HepG2 (cell line): ENCODE measurements around the gene BTAF1. TPM values are rescaled to one million over a fixed set of nuclear protein-coding genes. Genes with fewer than 3 reads are reported as not detected.

Source experiments
- ATRX ChIP-seq: sonication (generic); formaldehyde crosslinking; IDR thresholded peaks from 2 replicates; pipeline ENCODE4 v1.4.0; 2020; ENCODE audit warnings: missing genetic modification reagents, borderline replicate concordance
- CEBPG ChIP-seq: IDR thresholded peaks from 2 replicates; pipeline ENCODE4 v1.6.1; 2016
- DBP ChIP-seq: sonication (generic); formaldehyde crosslinking; IDR thresholded peaks from 2 replicates; pipeline ENCODE4 v1.4.0; 2020; ENCODE audit warnings: missing genetic modification reagents; ENCODE audit errors: not compliant biosample characterization
- DPF2 ChIP-seq: sonication (generic); formaldehyde crosslinking; IDR thresholded peaks from 2 replicates; pipeline ENCODE4 v1.4.0; 2020; ENCODE audit warnings: mild to moderate bottlenecking, low read depth, missing genetic modification reagents, borderline replicate concordance
- FOXP1 ChIP-seq, 2 experiments: fragments of 450-650 bp in 1 of 2; IDR thresholded peaks; 2 replicates each; pipeline ENCODE4 v1.6.1; 2017 to 2018; ENCODE audit warnings: antibody characterized with exemption in 1 of 2
- MIER2 ChIP-seq: IDR thresholded peaks from 2 replicates; pipeline ENCODE4 v1.6.1; 2016; ENCODE audit warnings: missing biosample characterization, missing genetic modification reagents
- RFXANK ChIP-seq: IDR thresholded peaks from 2 replicates; pipeline ENCODE4 v1.6.1; 2016
- RNF2 ChIP-seq: fragments of 450-650 bp; conservative IDR thresholded peaks from 2 replicates; pipeline ENCODE4 v1.6.1; 2016; ENCODE audit warnings: low read depth
- SIX1 ChIP-seq: sonication (generic); formaldehyde crosslinking; IDR thresholded peaks from 2 replicates; pipeline ENCODE4 v1.4.0; 2020; ENCODE audit warnings: missing genetic modification reagents, borderline replicate concordance
- SRSF1 ChIP-seq: fragments of 200-400 bp; formaldehyde crosslinking; optimal IDR thresholded peaks from 2 replicates; pipeline ENCODE3; 2017; ENCODE audit warnings: mild to moderate bottlenecking, low read depth, low read length, moderate library complexity
- THAP8 ChIP-seq: sonication (generic); formaldehyde crosslinking; IDR thresholded peaks from 2 replicates; pipeline ENCODE4 v1.5.1; 2020; ENCODE audit warnings: missing genetic modification reagents, mild to moderate bottlenecking, borderline replicate concordance
- TOE1 ChIP-seq: sonication (generic); formaldehyde crosslinking; IDR thresholded peaks from 2 replicates; pipeline ENCODE4 v1.4.0; 2020; ENCODE audit warnings: mild to moderate bottlenecking, missing genetic modification reagents
- ZFP36 ChIP-seq: fragments of 150-350 bp; IDR thresholded peaks from 2 replicates; pipeline ENCODE4 v1.6.1; 2018; ENCODE audit warnings: borderline replicate concordance, low read length, low read depth; ENCODE audit not compliant: partially characterized antibody
- ZFP91 ChIP-seq: sonication (generic); formaldehyde crosslinking; IDR thresholded peaks from 2 replicates; pipeline ENCODE4 v1.9.0; 2022; ENCODE audit warnings: missing genetic modification reagents, mild to moderate bottlenecking, borderline replicate concordance
- ZMYM3 ChIP-seq: sonication (generic); formaldehyde crosslinking; IDR thresholded peaks from 2 replicates; pipeline ENCODE4 v1.5.1; 2020; ENCODE audit warnings: mild to moderate bottlenecking, missing genetic modification reagents
- ZNF180 ChIP-seq: sonication (generic); formaldehyde crosslinking; IDR thresholded peaks from 2 replicates; pipeline ENCODE4 v1.4.0; 2020; ENCODE audit warnings: low read depth, missing genetic modification reagents, borderline replicate concordance
- ZNF20 ChIP-seq: sonication (generic); formaldehyde crosslinking; IDR thresholded peaks from 2 replicates; pipeline ENCODE4 v1.4.0; 2020; ENCODE audit warnings: mild to moderate bottlenecking, moderate library complexity, missing genetic modification reagents
- ZNF44 ChIP-seq: sonication (generic); formaldehyde crosslinking; IDR thresholded peaks from 2 replicates; pipeline ENCODE4 v1.5.1; 2020; ENCODE audit warnings: mild to moderate bottlenecking, missing genetic modification reagents
- ZNF501 ChIP-seq: sonication (generic); formaldehyde crosslinking; IDR thresholded peaks from 2 replicates; pipeline ENCODE4 v1.5.1; 2020; ENCODE audit warnings: mild to moderate bottlenecking, moderate library complexity, missing genetic modification reagents
- ZNF512B ChIP-seq: sonication (generic); formaldehyde crosslinking; IDR thresholded peaks from 2 replicates; pipeline ENCODE4 v1.5.1; 2020; ENCODE audit warnings: missing genetic modification reagents, mild to moderate bottlenecking, borderline replicate concordance
- ZNF546 ChIP-seq: sonication (generic); formaldehyde crosslinking; conservative IDR thresholded peaks from 2 replicates; pipeline ENCODE4 v1.8.1; 2023; ENCODE audit warnings: mild to moderate bottlenecking, missing genetic modification reagents
- ZNF563 ChIP-seq: sonication (generic); formaldehyde crosslinking; IDR thresholded peaks from 2 replicates; pipeline ENCODE4 v1.8.0; 2022; ENCODE audit warnings: mild to moderate bottlenecking, moderate library complexity, missing genetic modification reagents
- ZNF567 ChIP-seq: sonication (generic); formaldehyde crosslinking; IDR thresholded peaks from 2 replicates; pipeline ENCODE4 v1.8.1; 2023; ENCODE audit warnings: mild to moderate bottlenecking, missing genetic modification reagents, borderline replicate concordance
- ZNF740 ChIP-seq: sonication (generic); formaldehyde crosslinking; IDR thresholded peaks from 2 replicates; pipeline ENCODE4 v1.4.0; 2020; ENCODE audit warnings: missing genetic modification reagents
- polyA plus RNA-seq, 8 experiments: library from polyadenylated mRNA; depleted of rRNA in 3 of 8; stranded (reverse) in 7 of 8; unstranded in 1 of 8; fragments of >200 nt; fragmentation: Illumina TruSeq in 4 of 8; extraction: Trizol in 4 of 8; gene quantifications; 2 replicates each; pipeline versions ENCODE4 v1.2.1 to v1.2.3, GENCODE V29; 2011 to 2016; ENCODE audit warnings: low read depth in 4 of 8, missing spikeins in 1 of 8, mixed read lengths in 1 of 8; ENCODE audit not compliant: insufficient read depth in 1 of 8
- total RNA-seq, 5 experiments: library from RNA; depleted of rRNA; stranded (reverse); fragments of >200 nt; fragmentation: Illumina TruSeq; extraction: Trizol; gene quantifications; 2 replicates each; pipeline ENCODE4 v1.2.3, GENCODE V29; 2016; ENCODE audit warnings: low read depth in 1 of 5

The BTAF1 gene
- total and polyA plus RNA-seq, 2 of the 13 experiments (the other 11 are each of a cell fraction or from before 2014, with no cell fraction given), result 38.6 to 54.1 TPM

GRCh38 chr10:91909117-91909677, 14.4 kb upstream of the BTAF1 start, which contains the start of gene FGFBP3 (continued):
- no peak for TF ChIP-seq ZFP91
- TF ChIP-seq ZNF180, result no peak
- TF ChIP-seq MIER2 (CRISPR knock-in tag), result no peak
- TF ChIP-seq ZNF501 (CRISPR knock-in tag), result 0 out of 2 replicates have a peak, but pooled peaks have one; percentile 6
- no peak for TF ChIP-seq FOXP1 (IDR thresholded peaks at IDR 0.05)
- no peak for TF ChIP-seq FOXP1 (CRISPR knock-in tag; IDR thresholded peaks at IDR 0.05)
- TF ChIP-seq ATRX, result no peak
- TF ChIP-seq ZFP36, result no peak
- TF ChIP-seq RFXANK, result no peak
- no peak for TF ChIP-seq TOE1 (CRISPR knock-in tag)
- TF ChIP-seq ZNF20 (CRISPR knock-in tag), result 0 out of 2 replicates have a peak, but pooled peaks have one; percentile 57
- no peak for TF ChIP-seq THAP8 (CRISPR knock-in tag)
- TF ChIP-seq ZNF740 (CRISPR knock-in tag), result no peak
- TF ChIP-seq ZNF512B, result 0 out of 2 replicates have a peak, but pooled peaks have one; percentile 81
- TF ChIP-seq DBP (CRISPR knock-in tag), result no peak
- TF ChIP-seq SIX1 (CRISPR knock-in tag), result no peak
- no peak for TF ChIP-seq CEBPG (CRISPR knock-in tag)
- TF ChIP-seq ZMYM3 (CRISPR knock-in tag), result no peak
- no peak for TF ChIP-seq ZNF563 (CRISPR knock-in tag)
- TF ChIP-seq ZNF567, result no peak
- 0 out of 2 replicates have a peak, but pooled peaks have one; percentile 17 for TF ChIP-seq RNF2
- TF ChIP-seq ZNF44 (CRISPR knock-in tag), result no peak
- TF ChIP-seq SRSF1, result no peak
- TF ChIP-seq DPF2 (CRISPR knock-in tag), result no peak
- TF ChIP-seq ZNF546 (CRISPR knock-in tag), result no peak; the same call in 1 of the 2 replicates
